Fibroblast of skin of scalp (primary cell): ENCODE measurements around the gene DENND1C. TPM values are rescaled to one million over a fixed set of nuclear protein-coding genes. Genes with fewer than 3 reads are reported as not detected.

Source experiments
- DNase-seq: peaks from one replicate; pipeline ENCODE4 v3.0.0-alpha.2; 2013
- polyA plus RNA-seq, 2 experiments: library from polyadenylated mRNA; unstranded; fragments of 120-200 nt; gene quantifications; one replicate each; pipeline ENCODE4 v1.2.1, GENCODE V29; 2013; ENCODE audit not compliant: insufficient read length in 2 of 2

DENND1C gene, protein sequence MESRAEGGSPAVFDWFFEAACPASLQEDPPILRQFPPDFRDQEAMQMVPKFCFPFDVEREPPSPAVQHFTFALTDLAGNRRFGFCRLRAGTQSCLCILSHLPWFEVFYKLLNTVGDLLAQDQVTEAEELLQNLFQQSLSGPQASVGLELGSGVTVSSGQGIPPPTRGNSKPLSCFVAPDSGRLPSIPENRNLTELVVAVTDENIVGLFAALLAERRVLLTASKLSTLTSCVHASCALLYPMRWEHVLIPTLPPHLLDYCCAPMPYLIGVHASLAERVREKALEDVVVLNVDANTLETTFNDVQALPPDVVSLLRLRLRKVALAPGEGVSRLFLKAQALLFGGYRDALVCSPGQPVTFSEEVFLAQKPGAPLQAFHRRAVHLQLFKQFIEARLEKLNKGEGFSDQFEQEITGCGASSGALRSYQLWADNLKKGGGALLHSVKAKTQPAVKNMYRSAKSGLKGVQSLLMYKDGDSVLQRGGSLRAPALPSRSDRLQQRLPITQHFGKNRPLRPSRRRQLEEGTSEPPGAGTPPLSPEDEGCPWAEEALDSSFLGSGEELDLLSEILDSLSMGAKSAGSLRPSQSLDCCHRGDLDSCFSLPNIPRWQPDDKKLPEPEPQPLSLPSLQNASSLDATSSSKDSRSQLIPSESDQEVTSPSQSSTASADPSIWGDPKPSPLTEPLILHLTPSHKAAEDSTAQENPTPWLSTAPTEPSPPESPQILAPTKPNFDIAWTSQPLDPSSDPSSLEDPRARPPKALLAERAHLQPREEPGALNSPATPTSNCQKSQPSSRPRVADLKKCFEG
- polyA plus RNA-seq (2013, experiment 1 of 2; ENCODE audit: insufficient read length) = not detected
- 0.21 TPM for polyA plus RNA-seq (2013, experiment 2 of 2; ENCODE audit: insufficient read length)

DNA sequence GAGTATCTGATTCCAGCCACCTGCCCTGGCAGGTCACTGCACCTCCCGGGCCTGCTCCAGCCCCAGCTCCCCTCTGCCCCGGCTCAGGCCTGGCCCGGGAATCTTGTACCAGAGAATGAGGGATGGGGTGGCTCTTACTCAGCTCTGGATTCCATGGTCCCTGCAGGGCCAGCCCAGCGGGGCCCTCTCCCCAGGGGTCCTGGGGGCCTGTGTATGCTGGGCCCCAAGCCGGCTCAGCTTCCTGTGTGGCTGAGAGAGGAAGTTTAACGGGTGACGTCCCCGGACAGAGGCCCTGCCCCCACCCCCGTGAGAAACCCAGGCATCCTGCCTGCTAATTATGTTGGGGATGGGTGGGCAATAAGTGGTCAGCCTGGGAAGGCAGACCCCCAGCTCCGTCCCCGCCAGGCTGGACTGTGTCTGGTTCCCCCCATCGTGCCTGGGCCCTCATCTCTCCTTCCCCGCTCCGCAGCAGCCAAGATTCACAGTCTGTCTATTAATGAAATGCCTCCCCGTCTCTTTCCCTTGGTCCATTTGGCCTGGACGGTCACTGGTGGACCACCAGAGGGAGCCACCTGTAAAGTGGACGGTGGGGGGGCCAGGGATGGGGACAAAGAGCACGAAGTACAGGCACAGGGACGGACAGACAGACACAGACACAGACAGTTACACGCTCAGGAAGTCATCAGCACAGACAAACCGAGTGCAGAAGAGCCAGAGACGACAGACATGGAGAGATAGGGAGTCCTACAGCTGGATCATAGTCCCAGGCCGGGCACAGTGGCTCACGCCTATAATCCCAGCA lies at the start of gene DENND1C:
Gene DENND1C (minus strand): TSS at position 247 of the 802 bp plus-strand sequence. CDS start 92 bp downstream, at position 155.
- DNase-seq = no peak

DNA sequence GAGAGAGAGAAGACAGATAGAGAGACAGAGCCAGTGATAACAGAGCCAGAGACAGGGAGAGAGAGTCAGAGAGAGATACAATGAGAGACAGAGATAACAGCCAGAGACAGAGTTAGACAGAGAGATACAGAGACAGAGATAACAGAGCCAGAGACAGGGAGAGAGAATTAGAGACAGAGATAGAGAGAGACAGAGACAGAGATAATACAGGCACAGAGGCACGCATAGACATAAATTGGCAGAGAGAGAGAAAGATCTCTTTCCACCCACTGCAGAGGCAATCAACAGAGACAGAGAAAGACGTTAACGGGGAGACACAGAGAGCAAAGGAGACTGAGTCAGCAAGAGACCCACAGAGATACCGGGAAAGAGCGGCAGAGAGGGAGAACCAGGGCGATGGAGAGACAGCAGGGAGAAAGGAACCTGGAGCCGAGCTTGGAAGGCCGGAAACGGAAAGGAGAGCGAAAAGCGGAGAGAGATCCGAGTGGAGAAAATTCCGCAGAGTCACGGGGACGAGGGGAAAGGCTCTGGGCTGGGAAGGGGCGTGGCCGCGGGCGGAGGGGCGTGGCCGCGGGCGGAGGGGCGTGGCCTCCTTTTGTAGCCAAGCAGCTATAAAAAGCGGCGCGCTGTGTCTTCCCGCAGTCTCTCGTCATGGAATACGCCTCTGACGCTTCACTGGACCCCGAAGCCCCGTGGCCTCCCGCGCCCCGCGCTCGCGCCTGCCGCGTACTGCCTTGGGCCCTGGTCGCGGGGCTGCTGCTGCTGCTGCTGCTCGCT lies 49.0 kb upstream of the DENND1C start, which contains the start of gene TNFSF9:
Gene TNFSF9 (plus strand): TSS at position 641 of the 777 bp plus-strand sequence. CDS start 11 bp downstream, at position 652.
- DNase-seq = peak; percentile 87

DNA sequence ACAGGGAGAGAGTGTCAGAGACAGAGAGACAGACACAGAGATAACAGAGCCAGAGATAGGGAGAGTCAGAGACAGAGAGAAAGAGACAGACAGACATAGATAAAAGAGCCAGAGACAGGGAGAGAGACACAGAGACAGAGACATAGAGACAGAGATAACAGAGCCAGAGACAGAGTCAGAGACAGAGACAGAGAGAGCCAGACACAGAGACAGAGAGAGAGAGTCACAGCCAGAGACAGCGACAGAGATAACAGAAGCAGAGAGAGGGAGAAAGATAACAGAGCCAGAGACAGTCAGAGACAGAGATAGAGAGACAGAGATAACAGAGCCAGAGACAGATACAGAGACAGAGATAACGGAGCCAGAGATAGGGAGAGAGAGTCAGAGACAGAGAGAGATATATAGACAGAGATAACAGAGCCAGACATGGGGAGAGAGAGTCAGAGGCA lies 48.4 kb upstream of the DENND1C start:
- DNase-seq = no peak

DNA sequence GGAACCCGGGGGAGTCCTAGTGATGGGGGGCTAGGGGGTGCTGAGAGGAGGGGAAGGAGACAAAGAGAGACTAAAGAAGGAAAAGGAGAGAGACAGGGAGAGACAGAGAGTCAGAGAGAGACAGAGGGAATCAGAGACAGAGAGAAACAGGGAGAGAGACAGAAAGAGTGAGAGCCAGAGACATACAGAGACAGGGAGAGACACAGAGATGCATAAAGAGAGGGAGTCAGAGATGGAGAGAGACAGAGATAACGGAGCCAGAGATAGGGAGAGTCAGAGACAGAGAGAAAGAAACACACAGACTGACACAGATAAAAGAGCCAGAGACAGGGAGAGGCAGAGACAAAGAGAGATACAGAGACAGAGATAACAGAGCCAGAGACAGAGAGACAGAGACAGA lies 47.8 kb upstream of the DENND1C start:
- no peak for DNase-seq

DNA sequence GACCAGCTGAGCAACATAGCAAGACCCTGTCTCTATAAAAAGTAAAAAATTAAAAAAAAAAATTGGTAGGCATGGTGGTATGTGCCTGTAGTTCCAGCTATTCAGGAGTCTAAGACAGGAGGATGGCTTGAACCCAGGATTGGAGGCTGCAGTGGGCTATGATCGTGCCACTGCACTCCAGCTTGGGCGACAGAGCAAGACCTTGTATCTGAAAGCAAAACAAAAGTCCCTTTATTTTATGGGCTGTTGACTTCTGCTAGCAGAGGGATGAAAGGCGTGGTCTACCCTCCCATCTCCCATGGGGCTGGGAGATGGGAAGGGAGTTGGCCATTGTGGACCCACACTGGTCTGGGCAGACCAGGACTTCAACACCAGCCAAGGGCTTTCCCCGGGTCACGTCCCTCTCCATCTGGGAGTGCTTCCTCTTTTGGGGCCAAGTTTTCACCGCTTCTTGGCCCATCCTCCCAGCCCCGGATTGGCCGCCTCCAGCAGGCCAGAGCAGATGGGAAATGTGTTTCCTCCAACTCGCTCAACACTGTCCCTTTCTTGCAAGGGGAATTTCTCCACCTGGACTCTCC lies 47.0 kb upstream of the DENND1C start:
- no peak for DNase-seq

DNA sequence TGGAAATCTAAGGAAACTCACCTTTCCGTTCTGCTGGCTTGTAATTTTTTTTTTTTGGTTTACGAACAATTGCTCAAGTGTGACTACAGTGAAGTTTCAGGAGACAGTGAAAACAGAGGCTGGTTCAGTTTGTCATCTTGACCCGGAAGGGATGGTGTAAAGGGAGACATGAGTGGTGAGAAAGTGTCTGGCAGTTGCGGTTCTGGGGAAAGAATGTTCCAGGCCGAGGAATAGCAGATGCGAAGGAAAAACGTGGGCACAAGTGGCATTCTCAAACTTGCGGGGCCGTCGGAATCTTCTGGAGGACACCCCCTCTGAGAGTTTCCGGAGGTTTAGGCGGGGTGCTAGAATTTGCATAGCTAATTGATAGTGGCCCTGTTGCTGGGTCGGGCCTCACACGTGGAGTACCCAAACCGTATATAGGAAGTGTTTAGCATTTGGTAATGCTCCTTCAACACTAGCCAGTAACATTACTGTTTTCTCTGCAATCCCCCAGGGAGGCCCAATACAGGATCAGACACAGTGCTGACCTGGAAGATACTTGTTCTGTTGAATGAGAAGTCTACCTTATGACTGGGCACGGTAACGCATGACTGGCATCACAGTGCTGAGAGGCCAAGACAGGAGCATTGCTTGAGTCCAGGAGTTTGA lies 46.4 kb upstream of the DENND1C start:
- no peak for DNase-seq

DNA sequence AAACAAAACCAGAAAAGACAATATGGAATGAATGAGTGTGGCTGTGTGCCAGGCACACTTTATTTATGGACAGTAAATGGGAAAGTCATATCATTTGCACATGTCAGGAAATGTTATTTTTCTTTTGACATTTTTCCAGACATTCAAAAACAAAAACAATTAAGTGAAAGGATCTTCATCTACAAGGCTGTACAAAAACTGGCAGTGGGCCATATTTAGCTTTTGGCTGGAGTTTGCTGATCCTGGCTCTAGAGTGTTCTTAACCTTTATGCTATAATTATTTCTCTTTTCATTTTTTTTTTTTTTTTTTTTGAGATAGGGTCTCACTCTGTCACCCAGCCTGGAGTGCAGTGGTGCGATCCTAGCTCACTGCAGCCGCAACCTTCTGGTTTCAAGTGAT lies 42.7 kb upstream of the DENND1C start:
- no peak for DNase-seq

DNA sequence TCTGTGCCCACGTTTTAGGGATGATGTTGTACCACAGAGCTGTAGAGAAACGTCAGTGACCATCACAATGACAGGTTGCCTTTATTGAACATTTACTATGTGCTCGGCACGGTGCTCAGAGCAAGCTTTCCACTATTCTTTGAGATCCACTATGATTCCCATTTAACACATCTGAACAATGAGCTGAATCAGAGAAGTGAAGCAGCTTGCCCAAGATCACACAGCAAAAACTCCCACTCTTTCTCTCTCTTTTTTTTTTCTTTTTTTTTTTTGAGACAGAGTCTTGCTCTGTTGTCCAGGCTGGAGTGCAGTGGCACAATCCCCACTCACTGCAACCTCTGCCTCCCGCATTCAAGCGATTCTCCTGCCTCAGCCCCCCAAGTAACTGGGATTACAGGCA lies 41.1 kb upstream of the DENND1C start:
- DNase-seq = no peak

DNA sequence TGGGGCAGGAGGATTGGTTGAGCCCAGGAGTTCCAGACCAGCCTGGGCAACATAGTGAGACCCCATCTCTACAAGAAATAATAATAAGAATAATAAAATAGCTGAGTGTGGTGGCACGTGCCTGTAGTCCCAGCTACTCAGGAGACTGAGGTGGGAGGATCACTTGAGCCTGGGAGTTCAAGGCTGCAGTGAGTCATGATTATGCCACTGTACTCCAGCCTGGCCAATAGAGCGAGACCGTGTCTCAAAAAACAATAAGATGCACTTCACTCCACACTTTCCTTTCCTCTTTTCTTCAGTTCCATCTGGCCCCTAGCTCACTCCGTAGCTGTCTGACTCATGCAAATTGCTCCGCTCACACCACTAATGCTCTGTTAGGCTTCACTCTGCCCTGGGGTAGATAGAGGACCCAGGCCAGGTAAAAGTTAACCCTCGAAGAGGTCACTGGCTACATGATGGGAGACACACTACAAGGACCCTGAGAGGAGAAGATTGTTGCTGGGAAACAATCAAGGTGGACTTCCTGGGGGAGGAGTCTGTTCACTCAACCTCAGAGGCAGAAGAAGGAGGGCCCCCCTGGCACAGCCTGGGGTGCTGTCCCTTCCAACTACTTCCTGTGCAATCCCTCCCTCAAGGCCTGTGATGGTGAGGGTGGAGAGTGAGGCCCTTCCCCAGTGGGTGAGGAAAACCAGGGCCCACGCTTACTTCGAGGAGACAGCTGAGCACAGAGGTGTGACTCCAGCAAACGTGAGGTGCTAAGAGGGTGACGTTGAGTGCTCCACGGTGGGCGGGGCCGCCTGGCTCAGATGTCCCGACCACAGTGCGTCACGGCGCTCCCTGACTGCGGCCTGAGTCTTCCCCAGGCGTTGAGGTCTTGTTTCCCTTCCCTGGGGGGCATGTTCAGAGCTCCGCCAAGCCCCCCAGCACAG lies 40.4 kb upstream of the DENND1C start:
- DNase-seq = peak; percentile 21

DNA sequence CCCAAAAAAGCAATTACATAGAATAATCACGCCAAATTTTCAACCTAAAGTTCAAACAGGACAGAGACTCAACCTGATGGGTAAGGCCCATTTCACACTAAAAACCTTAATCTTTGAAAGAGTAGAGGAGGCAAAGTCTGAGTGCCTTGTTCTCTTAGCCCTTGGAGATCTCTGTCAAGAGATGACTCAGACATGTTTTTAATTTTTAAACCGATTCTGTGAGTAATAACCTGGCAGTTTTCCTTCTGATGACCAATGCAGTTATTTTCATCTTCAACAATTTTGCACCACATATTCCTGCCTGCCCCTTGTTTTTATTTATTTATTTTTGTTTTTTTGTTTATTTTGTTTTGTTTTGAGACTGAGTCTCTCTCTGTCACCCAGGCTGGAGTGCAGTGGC lies 37.7 kb upstream of the DENND1C start:
- peak; percentile 82 for DNase-seq

DNA sequence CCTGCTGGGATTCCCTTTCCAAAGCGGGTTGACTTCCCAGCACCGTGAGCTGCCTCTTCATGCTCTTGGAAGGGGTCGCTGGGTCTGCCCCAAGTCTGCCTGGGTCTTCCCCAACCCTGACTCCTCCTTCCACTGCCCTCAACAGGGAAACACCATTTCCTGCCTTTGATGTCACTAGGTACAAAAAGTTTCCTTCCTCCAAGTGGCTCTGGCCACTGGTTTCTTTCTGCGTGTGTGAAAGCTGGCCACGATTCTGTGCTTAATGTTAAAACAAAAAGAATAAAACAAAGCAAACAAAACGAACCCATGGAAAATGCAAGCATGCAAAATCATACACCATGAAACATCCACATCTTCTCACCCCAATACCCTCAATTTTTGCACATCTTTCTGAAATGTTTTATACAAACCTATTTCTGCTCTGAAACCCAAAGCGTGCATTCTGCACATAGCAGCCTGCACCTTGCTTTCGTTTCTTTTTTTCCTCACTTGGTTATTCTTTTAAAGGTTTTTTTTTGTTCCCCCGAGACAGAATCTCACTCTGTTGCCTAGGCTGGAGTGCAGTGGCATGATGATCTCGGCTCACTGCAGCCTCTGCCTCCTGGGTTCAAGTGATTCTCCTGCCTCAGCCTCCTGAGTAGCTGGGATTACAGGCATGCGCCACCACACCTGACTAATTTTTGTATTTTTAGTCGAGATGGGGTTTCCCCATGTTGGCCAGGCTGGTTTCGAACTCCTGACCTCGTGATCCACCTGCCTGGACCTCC lies 36.7 kb upstream of the DENND1C start:
- DNase-seq = no peak

DNA sequence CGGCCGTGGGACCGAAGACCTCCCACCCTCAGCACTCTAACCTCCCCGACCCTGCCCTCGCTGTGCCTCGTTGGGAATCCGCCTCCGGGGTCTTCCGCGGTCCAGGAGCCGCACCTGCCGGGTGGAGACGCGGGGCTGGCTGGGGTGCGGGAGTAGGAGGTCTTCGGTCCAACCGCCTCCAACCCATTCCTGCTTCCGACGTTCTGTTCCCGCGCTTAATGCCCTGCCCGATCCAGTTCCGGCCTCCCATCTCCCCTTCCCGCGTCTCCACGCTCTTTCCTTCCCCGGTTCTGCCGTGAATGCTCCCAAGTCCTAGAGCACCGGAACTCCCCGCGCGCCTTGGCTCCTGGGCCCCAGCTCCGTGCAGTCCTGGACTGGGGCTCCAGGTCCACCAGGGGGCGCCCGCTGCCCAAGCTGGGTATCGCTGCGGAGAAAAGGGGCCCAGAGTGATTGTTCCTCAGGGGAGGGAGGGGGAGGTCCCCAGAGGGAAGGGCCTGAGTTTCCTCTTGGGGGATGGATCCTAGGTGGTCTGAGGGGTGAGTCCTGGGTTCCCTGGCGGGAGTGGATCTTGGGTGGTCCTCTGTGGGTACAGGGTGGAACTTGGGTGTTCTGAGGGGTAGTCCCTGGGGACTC lies 35.2 kb upstream of the DENND1C start:
- DNase-seq = peak; percentile 86

DNA sequence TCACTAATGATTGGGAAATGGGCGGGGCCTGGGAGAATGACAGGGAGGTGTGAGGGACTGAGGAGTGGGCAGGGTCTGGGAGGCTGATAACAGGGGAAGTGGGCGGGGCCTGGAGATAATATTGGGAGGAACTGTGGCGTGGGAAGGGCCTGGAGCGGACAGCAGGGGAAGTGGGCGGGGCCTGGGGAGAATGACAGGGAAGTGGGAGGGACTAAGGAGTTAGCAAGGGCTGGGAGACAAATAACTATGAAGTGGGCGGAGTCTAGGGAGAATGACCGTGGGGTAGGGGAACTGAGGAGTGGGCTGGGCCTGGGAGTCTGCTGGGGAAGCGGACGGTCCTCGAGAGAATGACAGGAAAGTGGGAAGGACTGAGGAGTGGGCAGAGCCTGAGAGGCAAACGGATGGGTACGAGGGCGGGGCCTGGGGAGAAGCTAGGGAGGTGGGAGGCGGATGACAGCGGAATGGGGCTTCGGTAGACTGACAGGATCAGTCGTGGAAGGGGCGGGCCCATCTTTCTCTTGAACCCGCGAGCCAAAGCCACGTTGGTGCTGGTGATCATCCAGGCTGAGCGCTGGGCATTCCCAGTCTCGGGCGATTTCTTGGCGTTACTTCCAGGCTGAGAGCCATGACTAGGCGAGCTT lies 34.6 kb upstream of the DENND1C start:
- DNase-seq = peak; percentile 92

DNA sequence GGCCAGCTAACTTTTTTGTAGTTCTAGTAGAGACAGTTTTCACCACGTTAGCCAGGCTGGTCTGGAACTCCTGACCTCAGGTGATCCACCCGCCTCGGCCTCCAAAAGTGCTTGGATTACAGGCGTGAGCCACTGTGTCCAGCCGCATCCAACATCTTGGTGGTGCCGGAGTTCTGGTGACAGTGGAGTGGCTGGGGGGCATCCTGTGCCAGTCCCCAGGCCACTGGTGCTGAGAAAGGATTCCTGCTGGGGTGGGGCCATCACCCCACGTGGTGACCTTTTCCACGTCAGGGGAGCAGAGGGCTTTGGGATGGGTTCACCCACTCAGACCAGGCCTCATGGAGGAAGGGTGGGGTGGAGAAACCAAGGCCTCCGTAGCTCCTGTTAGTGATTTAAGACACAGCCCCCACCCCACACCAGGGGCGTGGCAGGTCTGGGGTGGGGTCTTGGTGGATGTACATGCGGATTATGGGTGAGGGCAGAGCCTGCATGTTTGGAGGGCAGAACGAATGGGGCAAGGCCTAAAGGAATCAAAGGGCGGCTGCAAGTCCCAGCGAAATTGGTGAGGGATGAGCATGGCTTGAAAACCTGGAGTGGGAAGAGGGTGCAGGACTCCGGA lies 33.4 kb upstream of the DENND1C start:
- DNase-seq = no peak

DNA sequence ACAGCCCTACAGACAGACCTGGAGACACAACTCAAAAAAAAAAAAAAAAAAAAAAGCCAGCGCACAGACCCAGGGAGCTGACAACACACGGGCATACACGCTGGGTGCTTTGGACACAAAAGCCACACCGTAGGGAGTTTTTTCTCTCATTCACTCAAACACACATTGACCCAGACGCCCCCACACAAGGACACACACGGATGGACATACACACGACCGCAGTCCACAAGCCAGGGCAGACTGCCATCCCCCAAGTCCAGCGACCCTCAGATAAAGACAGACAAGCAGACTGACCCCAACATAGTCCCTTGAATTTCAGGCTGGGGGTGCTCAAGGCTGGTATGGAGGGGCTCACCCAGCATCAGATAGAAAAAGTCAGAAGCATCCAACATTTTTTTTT lies 32.5 kb upstream of the DENND1C start:
- DNase-seq = no peak

DNA sequence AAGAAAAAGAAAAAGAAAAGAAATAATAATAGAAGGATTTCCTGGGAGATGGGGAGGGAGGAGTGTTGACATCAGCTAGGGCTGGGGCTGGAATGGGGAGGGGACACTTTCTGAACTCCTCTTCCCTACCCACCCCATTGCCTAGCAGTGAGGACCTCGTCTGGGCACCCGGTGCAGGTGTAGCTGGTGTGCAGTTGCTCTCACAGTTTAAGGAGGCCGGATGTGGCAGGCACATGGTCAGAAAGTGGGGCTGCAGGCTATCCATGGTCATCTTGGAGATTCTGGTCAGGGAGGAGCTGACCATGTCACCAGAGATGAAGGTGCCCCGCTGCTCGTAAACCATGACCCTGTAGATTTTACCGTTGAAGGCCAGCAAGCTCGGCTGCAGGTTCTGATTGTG lies 29.0 kb upstream of the DENND1C start:
- no peak for DNase-seq
